ENCODE measurements around the gene ATRNL1.
"Not testable (repeated sequence)": the region's sequence is repeated elsewhere in the genome, so short reads cannot be mapped to it uniquely, and the experiment has no call there.

Gene ATRNL1

DNA sequence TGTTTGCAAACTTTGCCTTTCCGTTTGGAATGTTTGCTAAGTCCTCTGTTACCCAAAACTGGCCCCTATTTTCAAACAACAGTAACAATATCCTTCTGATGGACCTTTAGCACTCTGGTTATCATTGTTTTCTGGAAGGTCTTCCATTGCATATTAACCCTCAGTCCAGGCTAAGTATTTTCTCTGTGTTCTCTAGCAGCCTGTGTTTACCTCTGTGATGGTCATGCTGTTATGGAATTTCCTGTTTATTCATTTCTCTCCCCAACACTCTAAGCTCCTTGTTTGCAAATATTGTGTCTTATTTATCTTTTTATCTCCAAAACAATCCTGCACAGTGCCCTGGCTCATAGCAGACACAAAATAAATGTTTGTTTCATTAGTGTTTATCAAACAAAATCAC lies 560.3 kb downstream of the ATRNL1 start:
- no peak for DNase-seq

DNA sequence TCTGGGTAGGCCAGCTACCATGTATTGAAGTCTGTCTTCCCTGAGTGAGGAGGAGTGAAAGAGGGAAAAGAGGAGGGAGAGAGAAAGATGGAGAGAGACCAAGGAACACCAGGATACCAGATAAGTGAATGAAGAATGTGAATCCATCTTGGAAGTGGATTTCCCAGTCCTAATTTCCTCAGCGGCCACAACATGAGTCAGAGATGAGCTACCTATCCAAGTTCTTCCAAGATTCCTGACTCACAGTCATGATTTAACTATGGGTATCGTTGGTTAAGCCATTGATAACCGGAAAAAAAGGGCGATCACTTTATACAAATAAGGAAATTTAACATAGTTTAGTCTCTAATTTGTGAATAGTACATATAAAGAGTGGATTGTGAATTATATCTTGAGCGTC lies 561.8 kb downstream of the ATRNL1 start:
- DNase-seq, result no peak

DNA sequence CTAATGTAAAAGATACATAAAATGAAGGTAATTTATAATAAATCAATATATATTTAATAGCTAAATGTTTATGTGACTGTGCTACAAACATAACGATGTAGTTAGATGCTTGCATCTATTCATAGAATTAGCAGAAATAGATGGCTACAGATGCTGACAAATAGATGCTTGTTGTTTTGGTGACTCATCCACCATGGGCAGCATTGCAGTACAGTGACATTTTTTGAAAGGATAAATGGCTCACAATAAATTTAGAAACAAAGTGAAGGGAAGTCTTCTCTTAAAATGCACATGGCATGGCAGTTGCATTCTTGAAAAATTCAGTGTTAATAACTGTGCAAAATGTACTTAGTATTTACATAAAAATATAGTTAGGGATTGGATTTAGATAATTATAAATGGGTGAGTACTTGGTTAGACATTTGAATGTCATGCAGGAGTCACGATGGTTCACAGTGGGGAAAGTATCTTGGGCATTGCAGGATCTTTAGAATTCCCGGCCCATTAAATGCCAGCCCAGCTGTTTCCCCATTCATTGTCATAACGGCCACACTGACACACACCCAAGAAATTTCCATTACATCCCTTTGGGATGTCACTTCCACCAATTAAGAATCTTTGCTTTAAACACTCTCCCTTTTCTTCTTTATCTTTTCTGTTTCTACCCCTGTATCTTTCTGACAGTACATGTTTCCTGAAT lies 564.1 kb downstream of the ATRNL1 start:
- DNase-seq, result no peak

DNA sequence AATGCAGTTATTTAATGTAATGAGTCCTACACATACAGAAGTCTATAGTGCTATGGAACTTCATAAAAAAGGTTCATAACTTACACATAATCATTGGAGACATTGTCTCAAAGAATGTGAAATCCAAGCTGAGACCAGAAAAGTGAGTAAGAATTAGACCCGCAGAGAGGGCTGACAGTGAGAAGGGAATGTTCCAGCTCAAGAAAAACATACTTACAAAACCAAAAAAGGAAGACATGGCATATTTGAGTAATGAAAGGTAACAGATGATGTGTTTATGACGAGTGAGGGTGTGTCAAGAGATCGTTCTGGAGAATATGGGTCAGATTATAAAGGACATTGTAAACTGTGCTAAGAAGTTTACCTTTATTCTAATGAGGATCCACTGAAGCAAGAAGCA lies 566.5 kb downstream of the ATRNL1 start:
- DNase-seq, result no peak

DNA sequence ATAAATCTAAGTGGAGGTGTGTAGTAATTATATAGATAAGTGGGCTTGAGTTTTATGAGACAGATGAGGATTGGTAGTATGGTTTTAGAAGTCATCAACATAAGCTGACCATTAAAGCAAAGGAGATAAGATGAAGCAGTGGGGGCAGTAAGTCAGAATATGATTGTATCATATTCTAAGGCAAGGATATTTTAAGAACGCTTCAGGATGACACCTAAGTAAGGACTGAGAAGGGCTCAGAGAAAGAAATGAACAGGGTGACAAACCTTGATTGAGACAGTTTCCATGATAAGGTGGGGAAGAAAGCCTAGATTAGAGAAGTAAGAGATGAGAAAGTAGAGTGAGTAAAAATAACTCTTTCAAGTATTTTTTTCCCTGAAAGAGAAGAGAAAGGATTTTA lies 567.2 kb downstream of the ATRNL1 start:
- DNase-seq, result no peak

DNA sequence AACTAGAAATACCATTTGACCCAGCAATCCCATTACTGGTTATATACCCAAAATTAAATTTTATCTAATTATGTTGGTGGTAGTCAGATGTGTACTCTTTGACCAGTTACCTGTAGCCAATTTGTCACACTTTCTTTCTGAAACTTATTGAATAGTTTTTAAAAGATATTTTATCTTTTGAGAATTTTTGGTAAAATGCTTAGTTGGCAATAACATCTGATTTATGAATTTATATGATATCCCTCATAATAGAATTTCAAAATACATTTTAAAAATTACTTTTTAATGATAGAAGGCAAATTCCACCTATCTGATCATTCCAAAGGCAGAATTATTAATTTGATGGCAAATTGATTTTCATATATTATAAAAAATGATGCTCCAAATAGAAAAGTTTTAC lies 569.3 kb downstream of the ATRNL1 start:
- no peak for DNase-seq

DNA sequence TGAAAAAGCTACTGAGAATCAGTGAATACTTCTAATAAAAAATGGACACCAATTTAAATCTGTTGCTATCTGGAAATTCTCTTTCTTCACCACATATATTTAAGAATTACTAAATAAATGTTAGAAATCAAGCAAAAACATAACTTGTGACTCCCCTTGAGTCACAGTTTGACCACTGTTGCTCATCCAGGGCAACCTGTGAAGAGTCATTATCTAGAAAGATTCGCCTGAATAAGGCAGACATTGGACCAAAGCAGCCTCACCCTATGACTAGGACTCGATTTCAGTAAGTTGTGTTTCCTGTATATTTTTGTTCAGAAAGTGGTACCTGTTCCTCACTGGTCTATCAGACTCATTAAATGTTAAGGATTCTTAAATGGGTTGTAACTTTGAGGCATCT lies 572.4 kb downstream of the ATRNL1 start:
- DNase-seq, result no peak

DNA sequence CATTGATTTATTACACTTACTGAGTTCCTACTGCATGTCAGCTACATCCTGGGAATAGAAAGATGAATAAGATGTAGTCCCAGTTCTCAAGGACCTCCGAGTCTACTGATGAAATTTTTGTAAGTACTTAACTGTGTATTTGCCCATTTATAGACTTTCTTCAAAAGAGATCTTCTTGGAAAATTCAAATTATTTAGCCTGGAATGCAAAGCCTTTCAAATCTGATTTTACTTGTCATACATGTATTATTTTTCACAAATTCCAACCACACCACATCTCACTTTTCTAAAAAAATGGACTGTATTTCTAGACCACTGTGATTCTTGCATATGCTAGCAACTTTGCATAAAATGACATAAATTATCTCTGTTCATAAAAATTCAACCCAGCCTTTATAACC lies 581.3 kb downstream of the ATRNL1 start:
- no peak for DNase-seq

DNA sequence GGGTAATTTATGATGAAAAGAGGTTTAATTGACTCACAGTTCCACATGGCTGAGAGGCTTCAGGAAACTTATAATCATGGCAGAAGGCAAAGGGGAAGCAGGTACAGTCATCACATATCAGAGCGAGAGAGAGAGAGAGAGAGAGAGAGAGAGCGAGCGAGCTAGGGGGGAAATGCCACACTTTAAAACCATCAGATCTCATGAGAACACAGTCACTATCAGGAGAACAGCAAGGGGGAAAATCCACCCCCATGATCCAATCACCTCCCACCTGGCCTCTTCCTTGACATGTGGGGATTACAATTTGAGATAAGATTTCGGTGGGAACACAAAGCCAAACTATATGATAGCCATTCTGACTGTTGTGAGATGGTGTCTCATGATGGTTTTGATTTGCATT lies 603.6 kb downstream of the ATRNL1 start:
- no peak for DNase-seq

DNA sequence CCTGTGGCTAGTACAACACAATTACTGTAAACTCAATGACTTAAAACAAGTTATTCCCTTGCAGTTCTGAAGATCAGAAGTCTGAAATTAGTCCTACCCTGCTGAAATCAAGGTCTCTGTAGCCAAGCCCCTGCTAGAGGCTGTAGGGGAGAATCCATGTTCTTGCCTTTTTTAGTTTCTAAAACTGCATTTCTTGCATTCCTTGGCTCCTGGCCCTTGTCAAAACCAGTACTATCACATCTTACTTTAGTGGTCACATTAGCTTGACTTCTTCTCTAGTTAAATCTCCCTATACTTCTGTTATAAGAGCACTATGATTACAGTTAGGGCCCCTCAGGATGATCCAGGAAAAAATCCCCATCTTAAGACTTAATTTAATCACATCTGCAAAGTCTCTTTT lies 612.9 kb downstream of the ATRNL1 start:
- DNase-seq, result no peak

DNA sequence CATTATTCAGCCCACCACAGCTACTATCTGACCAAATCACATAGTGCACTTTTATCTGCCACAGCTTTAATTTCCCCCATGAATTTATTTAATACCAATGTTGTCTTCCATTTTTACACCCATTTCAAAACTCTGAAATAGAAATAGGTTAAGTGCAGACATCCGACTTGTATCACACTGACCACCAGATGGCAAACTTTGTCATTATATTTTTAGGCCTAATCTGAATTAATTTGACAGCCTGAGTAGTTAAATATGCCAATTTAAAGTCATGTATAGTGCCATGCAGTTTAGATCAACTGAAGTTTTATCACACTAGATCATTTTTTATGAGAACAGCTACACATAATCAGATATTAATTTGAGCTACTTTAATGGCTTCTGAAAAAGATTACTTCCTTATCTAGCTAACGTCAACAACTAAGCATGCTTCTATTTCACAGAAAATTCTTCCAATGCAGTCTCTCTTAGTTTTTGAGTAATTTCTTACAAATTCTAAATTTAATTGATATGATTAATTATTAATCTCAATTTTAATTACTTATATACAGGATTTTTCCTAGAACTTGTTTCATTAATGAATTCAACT lies 613.4 kb downstream of the ATRNL1 start:
- DNase-seq, result no peak

DNA sequence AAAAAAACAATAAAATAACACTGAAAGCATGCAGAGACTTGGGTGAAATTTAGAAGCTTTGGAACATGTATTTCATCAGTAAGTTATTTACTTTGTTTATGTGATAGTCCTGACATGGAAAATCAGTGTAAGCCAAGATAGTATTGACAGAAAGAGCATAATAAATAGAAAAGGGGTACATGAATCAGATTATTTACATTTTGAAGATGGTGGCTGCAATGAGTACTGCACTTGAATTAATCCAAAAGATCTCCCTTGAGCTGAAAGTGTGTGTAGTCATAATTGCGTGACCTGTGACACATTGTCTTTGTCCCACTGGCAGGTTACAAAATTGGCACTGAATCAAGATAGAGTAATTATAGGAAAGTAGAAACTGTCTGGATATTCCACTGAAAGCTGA lies 617.0 kb downstream of the ATRNL1 start:
- DNase-seq, result no peak

DNA sequence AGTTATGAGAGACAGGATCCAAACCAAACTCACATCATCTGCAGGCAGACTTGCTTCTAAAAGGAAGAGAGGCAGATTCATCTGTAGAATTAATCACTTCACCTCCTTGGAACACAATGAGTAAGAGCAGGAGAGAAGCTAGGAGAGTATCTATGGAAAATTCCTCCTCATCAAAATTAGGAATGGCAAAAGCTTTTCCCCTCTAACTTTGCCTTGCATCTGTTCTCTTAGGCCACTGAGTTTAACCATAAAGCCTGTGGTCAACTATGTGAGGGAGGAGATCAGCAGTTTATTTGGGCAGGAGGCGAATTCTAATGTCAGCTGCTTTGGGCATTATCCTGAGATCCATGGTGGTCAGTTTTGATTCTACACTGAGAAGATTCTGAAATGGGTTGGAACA lies 618.1 kb downstream of the ATRNL1 start:
- no peak for DNase-seq

DNA sequence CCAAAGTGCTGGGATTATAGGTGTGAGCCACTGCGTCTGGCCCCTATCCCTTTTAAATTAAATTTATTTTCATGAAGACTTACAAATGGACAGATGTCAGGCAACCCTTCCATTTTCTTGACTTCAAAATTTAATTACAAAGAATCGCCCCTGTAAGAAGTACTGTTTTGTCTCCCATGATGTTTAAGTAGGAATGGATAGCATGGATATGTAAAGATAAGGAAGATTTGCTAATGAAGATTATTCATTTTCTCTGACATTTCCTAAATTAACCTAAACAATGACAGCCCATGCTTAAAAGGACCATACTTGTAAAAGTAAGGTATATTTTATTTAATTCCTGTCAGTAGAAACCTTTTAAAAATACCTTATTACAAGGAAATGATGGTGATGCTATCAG lies 627.0 kb downstream of the ATRNL1 start:
- no peak for DNase-seq

DNA sequence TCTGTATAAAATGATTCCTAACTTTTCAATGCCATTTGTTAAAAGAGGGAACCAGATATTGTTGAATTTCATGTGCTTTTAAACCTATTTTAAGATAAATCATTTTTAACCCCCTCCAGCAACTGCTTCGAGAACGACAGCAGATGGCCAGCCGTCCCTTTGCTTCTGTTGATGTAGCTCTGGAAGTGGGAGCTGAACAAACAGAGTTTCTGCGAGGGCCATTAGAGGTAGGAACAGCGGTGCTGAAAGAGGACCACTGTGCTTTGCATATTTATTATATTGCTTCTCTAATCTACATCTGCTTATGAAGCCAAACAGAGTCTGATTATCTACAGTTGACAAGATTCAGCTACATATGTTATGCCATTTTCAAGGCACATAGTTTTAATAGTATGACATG lies 634.0 kb downstream of the ATRNL1 start:
- no peak for DNase-seq

DNA sequence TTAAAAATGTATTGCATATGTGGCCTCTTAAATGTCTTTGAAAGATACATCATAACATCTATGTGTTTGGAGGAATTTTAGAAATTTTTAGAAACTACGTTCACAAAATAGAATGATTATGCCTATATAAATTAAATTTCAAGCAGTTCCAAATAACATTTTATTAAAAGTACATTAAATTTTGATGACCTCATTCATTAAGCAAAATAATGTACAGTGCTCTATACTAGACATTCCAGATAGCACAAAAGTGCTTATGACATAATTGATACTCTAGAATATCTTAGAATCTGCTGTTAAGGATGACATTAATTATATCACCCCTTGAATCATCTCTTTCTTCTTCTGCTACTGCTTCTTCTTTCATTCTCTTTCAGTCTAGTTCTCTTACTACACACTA lies 650.9 kb downstream of the ATRNL1 start:
- DNase-seq, result no peak

DNA sequence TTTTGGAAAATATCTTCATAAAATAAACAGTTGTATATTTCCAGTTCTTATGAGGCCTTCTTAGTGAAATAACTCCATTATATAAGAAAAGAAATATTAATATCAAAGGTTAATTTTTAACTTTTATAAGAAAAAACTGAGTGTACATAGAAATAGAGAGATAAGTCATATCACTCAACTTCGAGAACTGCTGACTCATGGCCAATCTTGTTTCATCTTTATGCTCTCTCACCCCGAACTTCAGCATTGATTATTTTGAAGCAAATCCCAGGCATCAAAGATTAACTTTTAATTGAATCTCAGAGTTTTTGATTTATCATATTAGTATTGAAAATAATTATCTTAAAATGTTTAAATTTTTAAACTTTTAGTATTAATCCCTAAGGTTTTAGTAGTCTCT lies 652.8 kb downstream of the ATRNL1 start:
- DNase-seq, result no peak

DNA sequence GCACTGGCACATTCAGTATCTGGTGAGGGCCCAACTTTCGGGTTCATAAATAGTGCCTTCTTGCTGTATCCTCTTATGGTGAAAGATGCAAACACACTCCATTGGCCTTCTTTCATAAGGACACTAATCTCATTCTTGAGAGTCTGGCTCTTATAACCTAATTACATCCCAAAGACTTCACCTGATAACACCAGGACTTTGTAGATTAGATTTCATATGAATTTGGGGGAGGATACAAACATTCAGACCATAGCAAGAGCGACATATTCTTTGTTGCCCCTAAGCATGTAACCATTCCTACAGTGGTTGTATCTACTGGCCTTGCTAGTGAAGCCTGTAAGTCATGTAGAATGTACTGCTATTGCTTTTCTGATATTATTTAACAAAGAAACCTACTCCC lies 654.6 kb downstream of the ATRNL1 start:
- DNase-seq, result no peak

DNA sequence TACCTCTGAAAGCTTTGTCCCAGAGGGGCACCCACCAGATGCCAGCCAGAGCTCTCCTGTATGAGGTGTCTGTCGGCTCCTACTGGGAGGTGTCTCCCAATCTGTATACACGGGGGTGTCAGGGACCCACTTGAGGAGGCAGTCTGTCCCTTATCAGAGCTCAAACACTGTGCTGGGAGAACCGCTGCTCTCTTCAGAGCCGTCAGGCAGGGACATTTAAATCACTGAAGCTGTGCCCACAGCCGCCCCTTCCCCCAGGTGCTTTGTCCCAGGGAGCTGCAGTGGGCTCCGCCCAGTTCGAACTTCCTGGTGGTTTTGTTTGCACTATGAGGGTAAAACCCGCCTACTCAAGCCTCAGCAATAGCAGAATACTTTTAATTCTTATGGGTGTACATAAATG lies 665.3 kb downstream of the ATRNL1 start:
- DNase-seq, result not testable (repeated sequence)

DNA sequence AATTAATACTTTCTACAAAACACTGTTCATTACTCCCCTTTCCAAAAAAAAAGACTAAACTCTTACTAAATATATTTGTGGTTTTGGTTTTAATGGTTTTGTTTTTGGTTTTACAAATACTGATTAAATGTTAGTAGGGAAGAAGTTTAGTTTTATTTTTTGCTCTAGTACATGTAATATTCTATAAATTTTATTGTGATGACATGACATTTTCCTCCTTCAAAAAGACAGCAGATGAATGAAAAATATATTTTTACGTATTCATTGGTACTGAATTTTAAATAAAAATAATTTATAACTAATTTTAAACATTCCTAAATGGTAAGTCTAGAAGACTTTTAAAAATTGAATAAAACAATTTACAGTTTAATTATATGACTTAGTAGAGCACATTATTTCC lies 667.0 kb downstream of the ATRNL1 start:
- no peak for DNase-seq

DNA sequence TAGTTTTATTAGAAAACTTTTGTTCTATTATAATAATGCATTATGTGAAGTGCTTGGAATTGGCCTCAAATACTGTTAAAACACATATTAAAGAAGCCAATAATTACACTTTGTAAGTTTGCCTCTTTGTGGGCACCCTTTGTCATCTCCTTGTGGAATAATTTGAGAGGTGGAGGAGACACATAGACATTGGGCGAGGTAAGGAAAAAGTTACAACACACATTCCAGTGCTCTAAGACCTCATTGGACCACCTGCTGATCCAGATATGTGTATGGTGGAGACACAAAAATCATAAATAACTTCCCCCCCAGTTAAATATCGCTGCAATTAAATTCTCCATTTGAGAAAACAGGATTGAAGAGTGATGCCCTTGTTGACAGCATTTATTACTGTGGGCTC lies 668.0 kb downstream of the ATRNL1 start:
- no peak for DNase-seq

DNA sequence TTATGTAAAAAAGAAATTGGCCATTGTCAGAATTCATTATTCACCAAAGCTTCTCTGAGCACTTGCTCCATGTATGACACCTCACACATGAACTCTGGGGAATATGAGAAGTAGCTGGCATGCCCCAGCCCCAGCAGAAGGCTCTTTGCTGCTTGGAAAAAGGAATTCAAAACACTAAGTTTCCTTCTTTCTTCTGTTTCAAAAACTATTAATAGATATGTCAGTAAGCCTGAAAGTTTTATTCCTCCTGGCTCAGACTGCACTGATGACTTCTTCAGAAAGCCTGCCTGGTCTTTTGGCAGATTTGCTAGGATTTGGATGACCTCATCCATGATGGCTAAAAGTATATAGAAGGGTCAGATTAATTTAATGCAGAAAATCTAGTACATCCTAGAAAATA lies 668.9 kb downstream of the ATRNL1 start:
- DNase-seq, result no peak

DNA sequence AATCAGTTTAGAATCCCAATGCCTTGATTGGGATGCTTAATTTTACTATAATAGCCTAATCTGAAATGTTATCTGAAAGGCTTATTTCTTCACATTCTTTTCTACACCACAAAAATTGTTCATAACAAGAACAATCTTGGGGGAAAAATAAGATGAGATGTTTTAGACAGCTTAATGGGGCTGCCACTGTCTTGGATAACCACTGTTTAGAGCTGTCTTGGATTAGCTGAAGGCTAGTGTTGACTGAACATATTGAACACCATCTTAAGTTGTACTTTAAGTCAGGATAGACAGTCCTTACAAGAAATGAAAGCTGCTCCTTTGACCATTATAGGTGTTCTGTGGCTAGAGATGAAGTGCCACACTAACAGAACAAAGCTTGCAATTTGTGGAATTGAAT lies 678.6 kb downstream of the ATRNL1 start:
- no peak for DNase-seq

DNA sequence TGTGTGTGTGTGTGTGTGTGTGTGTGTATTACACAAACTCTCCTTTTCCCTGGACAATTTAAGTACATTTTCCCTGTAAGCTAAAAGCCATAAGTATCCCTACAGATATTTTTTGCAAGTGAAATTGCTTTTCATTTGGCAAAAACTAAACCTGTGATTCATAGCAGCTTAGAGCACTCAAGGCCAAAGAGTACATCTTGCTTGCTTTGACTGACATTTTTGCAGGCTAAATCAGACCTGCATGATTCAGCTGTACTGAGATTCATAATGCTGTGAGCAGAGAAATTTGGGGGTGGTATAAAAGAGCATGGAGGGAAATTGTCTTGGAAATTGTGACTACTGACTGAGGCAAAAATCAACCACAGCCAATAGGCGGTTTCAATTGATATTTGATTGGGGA lies 679.4 kb downstream of the ATRNL1 start:
- DNase-seq, result no peak

DNA sequence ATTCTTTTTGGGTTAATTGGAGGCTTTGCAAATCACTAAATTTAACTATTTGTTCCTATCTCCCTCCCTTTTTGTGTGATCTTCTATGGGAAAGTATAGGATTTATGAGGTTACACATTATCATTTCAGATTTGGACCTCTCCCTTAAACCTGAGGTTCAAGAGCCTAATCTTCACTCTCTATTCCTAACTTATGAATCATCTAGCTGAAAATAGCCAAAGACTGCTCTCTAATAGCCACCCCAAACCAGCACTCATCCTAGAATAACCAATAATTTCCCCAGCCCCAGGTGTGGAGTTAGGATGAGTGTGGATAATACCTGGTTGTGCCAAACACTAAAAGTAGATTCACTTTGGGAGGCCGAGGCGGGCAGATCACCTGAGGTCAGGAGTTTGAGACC lies 680.7 kb downstream of the ATRNL1 start:
- DNase-seq, result no peak
